Hematopoietic multipotent progenitor cell treated with erythropoietin and hydrocortisone succinate and interleukin-3 and kit ligand, for 15 days (in vitro differentiated cells): ENCODE data around the gene ATP2A2.
"Not testable (repeated sequence)": the region's sequence is repeated elsewhere in the genome, so short reads cannot be mapped to it uniquely, and the experiment has no call there.

ENCODE experiments used
- DNase-seq: peaks from one replicate; pipeline ENCODE4 v3.0.0-alpha.2; 2015; ENCODE audit warnings: low spot score

Gene ATP2A2

DNA sequence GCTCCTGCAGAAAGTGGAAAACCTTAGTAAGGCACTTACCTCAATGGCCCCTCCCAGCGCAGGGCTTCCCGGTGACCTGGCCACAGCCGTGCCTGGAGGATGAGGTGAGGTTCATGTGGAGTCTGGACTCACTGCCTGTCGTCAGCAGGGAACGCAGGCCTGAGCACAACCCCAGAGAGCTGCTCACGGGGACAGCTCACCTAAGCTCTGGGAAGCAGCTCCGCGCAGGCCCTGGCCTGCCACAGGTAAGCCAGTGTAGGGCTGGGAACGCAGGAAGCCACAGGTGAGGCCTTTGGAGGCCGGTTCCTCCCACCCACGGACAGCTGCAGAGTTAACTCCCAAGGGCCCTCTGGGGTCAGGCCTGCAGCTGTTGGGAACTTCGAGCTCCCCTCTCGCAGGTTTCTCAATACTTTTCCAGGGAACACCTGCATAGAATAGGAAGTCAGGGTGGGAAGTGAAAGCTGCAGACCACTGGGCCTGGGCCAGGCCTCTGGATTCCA is 89.7 kb downstream of the ATP2A2 start:
- DNase-seq, result no peak

DNA sequence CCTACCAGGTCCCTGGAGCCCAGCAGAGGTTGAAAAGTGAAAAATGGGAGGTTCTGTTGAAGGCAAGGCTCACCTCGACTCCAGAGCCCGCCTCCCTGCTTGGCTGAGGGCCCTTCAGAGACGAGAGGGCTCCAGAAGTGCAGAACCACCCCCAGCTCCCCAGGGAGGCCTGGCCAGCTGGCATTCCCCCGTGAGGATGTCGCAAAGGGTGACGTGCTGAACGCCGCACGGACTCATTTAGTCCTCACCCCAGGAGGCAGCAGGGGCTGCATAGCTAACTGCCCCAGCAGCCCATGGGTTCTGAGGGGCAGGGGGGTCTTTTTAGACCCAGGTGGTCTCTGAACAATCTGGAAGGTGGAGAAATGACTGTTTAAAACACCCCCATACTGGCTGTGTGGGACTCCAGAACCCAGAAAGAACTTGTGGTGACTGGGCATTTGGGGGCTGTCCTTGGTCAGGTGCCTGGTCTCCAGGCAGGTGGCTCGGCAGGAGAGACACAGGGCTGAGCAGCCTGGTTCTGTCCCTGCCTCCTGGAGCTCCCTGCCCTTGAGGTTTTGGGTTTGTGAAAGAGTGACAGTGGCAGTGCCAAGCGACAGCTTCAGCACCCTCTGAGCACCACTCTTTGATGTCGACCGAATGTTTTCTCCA is 90.5 kb downstream of the ATP2A2 start:
- DNase-seq, result no peak

DNA sequence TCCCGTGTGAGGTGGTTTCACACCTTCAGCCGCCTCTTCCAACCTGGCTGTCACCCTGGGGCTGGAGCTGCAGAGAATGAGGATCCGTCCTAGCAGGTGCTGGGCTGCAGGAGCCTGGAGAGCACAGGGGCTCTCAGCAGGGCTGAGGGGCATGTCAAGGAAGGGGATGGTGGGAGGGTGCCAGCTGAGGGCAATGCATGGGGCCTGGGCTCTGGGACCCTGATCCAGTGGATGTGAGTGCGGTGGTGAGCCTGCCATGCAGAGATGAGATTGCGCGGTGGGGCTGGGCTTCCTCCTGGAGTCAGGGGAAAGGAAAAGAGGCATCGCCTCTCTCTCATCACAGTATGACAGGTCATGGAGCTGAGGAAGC is 91.0 kb downstream of the ATP2A2 start:
- DNase-seq, result no peak

DNA sequence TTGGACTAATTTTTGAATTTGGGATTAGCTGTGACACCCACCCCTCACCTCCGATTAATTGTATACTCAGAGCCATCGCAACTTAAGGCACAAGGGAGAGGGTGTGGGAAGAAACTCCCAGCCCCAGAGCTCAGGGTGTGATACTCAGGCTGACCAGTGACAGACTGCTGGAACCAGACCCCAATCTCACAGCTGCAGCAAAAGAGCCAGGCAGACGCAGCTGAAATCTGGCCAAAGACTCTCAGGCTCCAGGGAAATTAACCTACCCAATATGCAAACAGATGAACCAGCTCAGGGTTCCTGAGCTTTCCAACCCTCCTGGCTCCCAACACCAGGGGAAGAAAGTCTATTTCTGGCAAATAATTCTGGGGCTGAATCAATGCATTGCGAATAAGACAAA is 92.0 kb downstream of the ATP2A2 start:
- DNase-seq, result no peak

DNA sequence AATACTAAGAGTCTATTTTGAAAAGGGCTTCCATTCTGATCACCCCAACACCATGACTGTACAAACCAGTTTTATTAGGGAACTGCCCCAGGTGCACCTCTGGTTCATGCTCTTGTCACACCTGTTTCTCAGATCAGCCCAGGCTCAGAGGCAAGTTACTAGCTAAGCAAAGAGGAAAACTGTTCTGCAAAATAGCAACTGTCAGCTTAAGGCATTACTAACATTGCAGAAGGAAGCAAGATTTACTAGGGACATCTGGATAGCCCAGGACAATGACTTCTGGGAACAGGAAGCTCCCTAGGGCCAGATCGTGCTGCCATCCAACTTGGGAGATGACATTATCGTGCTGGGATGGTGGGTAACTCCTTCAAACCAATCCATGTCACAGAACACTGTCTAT is 92.4 kb downstream of the ATP2A2 start:
- DNase-seq, result no peak

DNA sequence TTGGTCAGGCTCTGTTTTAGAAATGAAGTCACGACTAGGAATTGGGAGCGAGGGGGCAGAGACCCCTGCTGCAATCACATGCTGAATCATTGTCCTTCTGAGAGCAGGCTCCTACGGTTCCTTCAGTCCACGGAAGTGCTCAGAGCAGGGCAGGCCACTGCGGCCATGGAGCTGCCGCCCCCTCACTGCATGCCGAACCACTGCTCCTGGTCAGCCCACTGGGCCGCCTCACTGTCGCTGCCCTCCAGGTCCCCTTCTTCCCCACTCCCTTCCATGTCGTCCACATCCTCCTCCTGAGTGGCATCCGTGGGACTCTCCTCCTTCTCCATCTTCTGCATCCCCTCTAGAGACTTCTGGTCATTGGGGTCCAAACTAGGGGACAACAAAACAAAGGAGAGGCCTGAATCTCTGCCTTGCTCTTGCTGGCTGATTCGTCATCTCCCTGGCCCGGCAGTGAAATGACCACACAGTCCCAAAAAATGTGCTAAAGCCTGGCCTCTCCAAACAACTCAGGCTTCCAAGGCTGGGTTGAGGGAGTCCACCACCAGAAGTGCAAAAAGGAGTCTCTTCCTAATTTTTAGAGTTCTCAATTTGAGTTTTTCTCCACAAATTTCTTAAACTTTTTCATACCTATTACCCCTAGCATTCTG is 93.0 kb downstream of the ATP2A2 start:
- no peak for DNase-seq

DNA sequence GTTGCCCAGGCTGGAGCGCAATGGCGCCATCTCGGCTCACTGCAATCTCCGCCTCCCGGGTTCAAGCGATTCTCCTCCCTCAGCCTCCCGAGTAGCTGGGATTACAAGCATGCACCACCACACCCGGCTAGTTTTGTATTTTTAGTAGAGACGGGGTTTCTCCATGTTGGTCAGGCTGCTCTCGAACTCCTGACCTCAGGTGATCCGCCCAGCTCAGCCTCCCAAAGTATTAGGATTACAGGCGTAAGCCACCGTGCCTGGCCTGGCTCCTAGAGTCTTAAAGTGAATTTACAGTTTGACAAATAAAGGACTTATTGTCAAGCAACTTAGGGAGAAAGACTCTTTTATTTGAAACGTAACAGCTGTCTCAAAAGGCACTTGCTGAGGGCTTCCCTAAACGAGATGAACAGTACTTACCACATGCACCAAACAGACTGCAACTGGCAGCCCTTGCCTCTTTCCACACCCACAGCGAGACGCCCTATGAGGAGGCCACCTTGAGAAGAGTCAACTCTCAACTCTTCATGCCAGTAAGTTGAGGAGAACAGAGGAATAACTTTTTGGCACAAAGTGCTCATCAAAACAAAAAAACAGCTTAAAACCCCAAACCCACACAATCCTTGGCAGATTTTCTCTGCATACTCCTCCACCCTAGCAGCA is 97.2 kb downstream of the ATP2A2 start:
- DNase-seq, result not testable (repeated sequence)

DNA sequence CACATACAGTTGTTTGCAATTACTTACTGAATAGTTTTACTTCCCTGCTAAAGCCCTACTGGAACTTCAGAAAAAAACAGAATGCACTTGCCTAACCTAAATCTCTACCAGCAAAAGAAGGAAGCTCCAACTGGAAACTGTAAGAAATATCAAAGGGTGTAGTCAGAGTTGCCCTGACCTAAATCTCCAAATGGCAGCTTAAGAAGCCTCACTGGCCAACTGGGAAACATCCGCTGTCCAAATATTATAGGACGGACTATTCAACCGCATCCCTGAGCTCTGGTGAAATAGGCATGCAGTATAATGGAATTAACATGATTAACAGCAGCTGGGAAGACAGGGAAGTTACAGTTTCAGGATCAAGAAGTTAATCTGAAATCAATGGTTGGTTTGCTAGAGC is 98.2 kb downstream of the ATP2A2 start:
- no peak for DNase-seq

DNA sequence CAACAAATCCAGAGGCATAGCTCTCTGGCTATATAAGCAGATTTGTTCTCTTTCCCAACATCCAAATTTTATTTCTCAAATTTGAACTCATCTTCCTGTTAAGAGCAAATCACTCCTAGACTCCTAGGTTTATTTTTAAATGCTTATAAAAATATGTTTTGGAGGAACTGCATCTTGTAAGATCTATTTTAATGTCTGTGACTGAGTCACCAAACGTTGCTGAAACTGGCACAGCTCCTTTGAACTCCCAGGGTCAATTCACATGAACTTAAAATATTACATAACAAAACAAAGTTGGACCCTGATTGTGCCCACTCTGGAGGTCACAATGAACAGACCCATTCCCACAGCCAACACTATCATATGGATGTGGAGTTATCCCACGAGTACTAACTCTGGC is 98.6 kb downstream of the ATP2A2 start:
- DNase-seq, result no peak

DNA sequence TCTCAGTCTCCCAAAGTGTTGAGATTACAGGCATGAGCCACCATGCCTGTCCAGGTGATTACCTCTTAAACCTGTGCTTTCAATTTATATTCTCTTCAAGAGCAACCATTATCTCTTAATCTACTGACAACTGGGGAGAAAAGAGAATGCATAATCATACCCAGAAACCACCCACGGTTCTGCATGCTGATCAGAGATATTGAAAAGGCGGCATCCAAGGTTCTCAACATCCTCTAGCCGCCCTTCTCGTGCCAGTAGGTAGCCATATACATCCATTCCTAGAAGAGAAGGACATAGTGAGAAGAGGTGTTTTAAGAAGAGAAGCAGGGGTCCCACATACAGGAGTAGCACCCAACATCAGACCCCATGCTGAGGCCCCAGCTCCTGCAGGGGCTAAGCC is 101.6 kb downstream of the ATP2A2 start:
- DNase-seq, result no peak
